GM19023 (cell line): ENCODE data around the gene ARL6IP5.

Experiments
- ATAC-seq: cut with Tn5 transposase; IDR thresholded peaks from one replicate; pipeline ENCODE4 v1.9.1; 2021; ENCODE audit warnings: mild to moderate bottlenecking, moderate library complexity; ENCODE audit not compliant: unreplicated experiment

ARL6IP5 gene

DNA sequence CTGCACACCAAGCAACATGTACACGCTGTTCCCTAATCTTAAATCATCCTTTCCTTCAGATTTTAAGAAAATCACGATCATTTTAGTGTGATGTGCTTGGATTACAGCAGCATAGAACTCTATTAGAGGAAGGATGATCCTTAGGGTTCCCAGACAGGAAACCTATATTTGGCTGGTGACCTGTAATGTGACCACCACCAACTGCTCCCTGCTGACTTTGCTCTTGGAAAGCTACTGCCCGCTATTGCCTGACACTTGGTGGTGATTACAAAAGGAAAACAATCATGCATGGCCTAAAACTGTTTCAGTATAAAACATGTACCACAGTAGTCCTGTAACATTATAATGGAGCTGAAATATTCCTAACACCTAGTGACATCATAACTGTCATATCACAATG lies 64.8 kb downstream of the ARL6IP5 start:
- ATAC-seq: no peak
